Measurements from ENCODE around the gene LY6G6C.

The LY6G6C gene

DNA sequence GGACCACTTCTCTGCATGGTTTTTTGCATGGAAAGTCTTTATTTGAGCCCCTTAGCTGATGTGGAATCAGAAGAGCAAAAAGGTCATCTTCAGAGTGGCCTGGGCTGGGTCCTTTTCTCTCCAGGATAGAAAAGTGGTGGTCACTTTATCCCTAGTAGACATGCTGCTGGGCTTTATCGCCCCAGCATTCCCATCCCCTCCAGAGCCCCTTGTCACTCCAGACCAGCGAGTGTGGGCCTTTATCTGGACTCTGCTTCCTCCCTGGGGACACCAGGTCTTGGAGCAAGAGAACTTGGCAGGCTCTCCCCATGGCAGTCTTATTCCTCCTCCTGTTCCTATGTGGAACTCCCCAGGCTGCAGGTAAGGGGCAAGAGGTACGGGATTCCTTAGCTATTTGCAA lies 14.9 kb downstream of the LY6G6C start, which contains the start of gene LY6G6F:
Gene LY6G6F, plus strand, starts transcription at position 268 of the 400 bp plus-strand sequence. Its CDS starts 41 bp downstream, at position 309.
- no peak for DNase-seq (ENCODE audit: low spot score)
- TF ChIP-seq, protein P1, sequence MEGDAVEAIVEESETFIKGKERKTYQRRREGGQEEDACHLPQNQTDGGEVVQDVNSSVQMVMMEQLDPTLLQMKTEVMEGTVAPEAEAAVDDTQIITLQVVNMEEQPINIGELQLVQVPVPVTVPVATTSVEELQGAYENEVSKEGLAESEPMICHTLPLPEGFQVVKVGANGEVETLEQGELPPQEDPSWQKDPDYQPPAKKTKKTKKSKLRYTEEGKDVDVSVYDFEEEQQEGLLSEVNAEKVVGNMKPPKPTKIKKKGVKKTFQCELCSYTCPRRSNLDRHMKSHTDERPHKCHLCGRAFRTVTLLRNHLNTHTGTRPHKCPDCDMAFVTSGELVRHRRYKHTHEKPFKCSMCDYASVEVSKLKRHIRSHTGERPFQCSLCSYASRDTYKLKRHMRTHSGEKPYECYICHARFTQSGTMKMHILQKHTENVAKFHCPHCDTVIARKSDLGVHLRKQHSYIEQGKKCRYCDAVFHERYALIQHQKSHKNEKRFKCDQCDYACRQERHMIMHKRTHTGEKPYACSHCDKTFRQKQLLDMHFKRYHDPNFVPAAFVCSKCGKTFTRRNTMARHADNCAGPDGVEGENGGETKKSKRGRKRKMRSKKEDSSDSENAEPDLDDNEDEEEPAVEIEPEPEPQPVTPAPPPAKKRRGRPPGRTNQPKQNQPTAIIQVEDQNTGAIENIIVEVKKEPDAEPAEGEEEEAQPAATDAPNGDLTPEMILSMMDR (IDR thresholded peaks at IDR 0.05; ENCODE audit: extremely low read depth, insufficient read depth, missing control alignments): no peak
- in situ Hi-C loops (cut with MboI; ENCODE audit: low pct_unique_long_range_greater_than_20kb, low sequenced_read_pairs, unreplicated experiment): no loop called here

DNA sequence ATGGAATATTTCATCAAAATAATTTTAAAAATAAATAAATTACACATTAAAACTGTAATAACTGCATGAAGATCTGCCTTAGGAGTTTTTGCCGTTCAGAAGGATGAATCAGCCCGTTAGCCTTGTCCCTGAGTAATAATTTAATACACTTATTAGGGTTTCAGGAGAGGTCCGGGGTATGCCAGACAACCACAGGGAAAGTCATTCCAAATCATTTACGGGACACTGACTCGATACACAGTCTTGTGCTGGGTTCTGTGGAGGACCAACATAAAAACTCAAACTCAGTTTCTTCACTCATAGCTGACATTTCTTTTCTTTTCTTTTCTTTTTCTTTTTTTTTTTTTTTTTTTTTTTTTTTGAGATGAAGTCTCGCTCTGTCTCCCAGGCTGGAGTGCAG lies 15.6 kb downstream of the LY6G6C start:
- DNase-seq (ENCODE audit: low spot score): no peak
- in situ Hi-C loops (cut with MboI; ENCODE audit: low pct_unique_long_range_greater_than_20kb, low sequenced_read_pairs, unreplicated experiment): no loop called here
- TF ChIP-seq, protein P1 (IDR thresholded peaks at IDR 0.05; ENCODE audit: extremely low read depth, insufficient read depth, missing control alignments): no peak

DNA sequence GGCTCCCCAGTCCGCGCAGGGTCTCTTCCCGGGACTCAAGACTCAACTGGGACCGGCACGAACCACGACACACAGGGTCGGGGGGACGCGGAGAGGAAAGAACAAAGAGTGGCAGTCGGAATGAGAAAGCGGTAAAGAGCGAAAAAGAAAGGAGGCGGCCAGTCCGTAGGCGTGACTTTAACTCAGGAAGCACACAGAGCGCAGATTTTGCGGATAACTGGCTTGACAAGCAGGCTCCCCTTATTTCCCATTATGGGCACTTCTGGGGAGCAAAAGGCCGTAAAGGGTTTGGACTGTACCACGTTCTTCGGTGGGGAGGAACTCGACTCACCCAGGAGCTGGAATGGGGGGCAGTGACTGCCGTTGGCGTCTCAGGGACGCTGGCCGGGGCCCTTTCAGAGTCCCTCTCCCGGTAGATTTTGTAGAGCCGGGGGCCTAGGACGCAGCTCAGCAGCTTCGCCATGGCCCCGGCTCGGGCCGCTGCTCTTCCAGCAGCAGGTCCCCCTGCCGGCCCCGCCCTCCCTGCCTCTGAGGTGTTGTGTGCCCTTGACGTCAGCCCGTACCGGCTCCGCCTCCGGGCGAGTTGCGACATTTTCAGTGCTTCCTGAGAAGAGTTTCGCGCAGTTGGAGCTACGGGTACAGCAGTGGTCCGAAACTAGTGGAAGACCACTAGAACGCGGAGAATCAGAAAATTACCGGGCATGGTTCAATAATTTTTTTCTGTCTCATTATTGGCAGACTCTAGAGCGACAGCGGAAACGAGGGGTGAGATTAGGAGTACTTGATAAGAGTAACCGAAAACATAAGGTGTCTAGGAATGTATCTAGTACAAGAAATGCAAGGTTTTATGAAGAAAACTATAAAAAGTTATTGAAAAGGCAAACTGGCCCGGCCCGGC lies 18.5 kb downstream of the LY6G6C start, which contains the start of gene ABHD16A:
Gene ABHD16A, minus strand, starts transcription at position 506 of the 898 bp plus-strand sequence. Its CDS starts 43 bp downstream, at position 463.
- DNase-seq (ENCODE audit: low spot score): peak; percentile 97
- in situ Hi-C loops (cut with MboI; ENCODE audit: low pct_unique_long_range_greater_than_20kb, low sequenced_read_pairs, unreplicated experiment): no loop called here
- TF ChIP-seq, protein P1 (IDR thresholded peaks at IDR 0.05; ENCODE audit: extremely low read depth, insufficient read depth, missing control alignments): no peak

DNA sequence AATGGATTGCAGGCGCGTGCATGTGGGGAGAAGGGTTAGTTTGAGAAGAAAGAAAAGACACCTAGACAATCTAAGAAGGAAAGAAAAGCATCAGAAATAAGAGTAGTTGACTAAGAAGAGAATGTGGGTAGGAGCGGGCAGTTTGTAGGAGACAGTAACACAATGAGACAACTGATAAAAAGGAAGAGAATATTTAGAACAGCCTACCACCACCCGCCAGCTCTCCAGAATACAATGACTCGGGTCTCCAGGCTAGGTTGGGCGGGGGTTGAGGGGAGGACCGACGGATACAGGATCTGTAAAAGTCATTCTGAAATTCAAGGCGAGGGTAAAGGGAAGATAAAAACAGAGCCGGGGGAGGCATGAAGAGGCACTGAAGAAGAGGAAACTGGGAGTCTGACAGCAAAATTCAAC lies 19.1 kb downstream of the LY6G6C start:
- TF ChIP-seq, protein P1 (IDR thresholded peaks at IDR 0.05; ENCODE audit: extremely low read depth, insufficient read depth, missing control alignments): no peak
- in situ Hi-C loops (cut with MboI; ENCODE audit: low pct_unique_long_range_greater_than_20kb, low sequenced_read_pairs, unreplicated experiment): no loop called here
- peak; percentile 40 for DNase-seq (ENCODE audit: low spot score)

DNA sequence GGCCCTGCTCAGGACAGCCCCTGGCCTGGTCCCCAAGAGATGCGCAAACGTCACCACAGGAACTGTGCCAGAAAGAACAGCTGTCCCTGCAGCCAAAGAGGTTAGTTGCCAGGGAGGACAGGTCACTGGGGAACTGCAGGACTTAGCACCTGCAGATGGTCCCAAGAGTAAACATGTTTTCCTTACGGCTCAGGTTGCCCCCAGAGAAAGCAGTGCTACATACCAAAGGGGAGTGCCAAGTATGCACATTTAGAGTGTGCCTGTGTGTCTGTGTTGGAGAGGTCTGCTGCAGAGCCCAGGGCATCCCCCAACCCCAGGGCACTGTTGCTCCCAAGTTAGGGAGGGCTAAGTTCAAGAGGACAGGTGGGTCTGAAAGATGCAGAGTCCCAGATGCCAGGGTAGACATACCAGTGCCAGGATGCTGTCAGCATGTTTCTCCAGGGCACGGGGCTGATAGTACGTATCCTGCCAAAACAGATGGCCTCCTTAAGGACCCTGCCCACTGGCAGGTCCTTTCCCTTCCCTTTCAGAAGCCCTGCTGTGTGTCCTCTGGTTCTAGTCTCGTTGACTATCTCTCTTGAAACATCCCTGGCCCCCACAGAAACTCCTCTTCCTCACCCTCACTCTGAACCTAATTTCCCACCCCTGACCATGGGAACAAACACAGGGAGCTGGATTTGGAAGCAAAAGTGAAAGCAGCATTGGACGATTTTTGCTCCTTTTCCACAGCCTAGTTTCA lies 19.7 kb downstream of the LY6G6C start:
- TF ChIP-seq, protein P1 (IDR thresholded peaks at IDR 0.05; ENCODE audit: extremely low read depth, insufficient read depth, missing control alignments): no peak
- no peak for DNase-seq (ENCODE audit: low spot score)
- in situ Hi-C loops (cut with MboI; ENCODE audit: low pct_unique_long_range_greater_than_20kb, low sequenced_read_pairs, unreplicated experiment): no loop called here

DNA sequence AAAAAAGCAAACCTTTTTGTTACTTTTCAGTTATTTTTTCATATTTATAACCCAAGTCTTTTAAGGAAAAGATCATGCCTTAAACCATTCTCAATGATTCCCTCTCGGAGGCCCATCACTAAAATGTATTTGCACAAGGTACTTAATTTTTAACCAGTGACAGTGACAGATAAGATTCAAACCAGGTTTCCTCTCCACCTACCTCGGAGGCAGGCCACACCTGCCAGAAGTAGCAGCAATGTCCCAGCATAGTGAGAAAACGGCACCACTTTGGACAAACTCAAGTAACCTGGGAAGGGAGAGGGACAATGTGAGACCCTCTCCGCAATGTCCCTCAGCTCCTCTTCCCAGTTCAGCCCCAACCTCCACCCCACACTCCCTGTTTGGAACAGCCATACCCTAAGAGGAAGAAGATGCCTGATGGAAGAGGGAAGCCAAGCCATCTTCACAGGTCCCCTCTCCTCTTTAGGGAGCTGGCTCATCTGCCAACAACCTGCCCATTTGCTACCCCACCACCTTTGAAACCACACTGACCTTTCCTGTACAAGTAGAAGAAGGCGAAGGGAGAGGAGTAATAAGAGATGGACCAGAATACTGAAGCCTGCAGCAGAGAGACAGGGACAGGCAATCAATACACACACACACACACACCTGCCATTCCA lies 20.7 kb downstream of the LY6G6C start:
- in situ Hi-C loops (cut with MboI; ENCODE audit: low pct_unique_long_range_greater_than_20kb, low sequenced_read_pairs, unreplicated experiment): no loop called here
- DNase-seq (ENCODE audit: low spot score): no peak
- TF ChIP-seq, protein P1 (IDR thresholded peaks at IDR 0.05; ENCODE audit: extremely low read depth, insufficient read depth, missing control alignments): no peak
